ENCODE measurements around the gene MMP15.

DNA sequence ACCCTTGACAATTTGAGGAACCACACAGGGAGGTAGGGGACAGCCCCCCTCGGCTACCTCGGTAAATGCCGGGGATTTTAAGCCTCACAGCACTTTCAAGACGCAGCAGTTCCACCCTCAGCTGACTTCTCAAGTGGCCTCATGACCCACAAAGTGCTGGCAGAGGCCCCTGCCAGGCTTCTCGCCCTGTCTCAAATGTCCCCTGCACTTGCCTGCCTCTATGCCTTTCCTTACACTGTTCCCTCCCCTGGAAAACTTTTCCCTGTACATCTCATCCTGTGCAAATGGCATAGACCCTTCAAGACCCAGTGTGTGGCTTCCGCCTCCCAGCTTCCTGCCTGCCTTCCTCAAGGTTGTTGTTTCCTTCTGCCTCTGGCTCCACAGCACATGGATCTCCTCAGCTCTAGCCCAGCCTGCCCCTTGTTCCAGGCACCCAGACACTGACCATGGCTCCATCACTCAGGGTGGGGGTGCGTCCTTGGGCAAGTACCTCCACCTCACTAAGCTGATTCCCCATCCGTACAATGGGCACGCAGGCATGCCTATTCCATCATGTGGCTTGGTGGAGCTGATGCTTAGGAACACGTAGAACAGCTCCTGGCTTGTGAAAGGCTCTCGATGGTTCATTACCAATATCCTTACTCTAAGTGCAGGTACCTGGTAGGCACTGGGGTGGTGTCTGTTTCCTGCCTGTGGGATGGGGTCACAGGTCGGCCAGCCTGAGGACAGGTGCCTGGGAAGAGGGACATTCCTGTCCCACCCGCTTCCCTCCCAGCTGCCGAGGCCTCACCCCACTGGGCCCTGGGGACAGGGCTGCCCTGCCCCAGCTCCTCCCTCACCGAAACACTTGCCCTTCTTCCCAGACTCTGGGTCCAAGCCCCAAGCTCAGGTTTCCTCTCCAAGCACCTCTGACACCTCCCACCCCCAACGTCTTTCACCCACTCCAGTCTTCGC lies 24.0 kb downstream of the MMP15 start:
- TF ChIP-seq, protein P1, sequence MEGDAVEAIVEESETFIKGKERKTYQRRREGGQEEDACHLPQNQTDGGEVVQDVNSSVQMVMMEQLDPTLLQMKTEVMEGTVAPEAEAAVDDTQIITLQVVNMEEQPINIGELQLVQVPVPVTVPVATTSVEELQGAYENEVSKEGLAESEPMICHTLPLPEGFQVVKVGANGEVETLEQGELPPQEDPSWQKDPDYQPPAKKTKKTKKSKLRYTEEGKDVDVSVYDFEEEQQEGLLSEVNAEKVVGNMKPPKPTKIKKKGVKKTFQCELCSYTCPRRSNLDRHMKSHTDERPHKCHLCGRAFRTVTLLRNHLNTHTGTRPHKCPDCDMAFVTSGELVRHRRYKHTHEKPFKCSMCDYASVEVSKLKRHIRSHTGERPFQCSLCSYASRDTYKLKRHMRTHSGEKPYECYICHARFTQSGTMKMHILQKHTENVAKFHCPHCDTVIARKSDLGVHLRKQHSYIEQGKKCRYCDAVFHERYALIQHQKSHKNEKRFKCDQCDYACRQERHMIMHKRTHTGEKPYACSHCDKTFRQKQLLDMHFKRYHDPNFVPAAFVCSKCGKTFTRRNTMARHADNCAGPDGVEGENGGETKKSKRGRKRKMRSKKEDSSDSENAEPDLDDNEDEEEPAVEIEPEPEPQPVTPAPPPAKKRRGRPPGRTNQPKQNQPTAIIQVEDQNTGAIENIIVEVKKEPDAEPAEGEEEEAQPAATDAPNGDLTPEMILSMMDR (IDR thresholded peaks at IDR 0.05): no peak
- no peak for TF ChIP-seq POLR2A (IDR thresholded peaks at IDR 0.05)

Measured in uterus (tissue), 2 donors.